HG03060 (cell line): Measurements from ENCODE around the gene DDIT4.
"Not testable (repeated sequence)": the region's sequence is repeated elsewhere in the genome, so short reads cannot be mapped to it uniquely, and the experiment has no call there.

Source experiments
- ATAC-seq: cut with Tn5 transposase; IDR thresholded peaks from one replicate; pipeline ENCODE4 v1.9.1; 2021; ENCODE audit warnings: low read depth, moderate number of reproducible peaks; ENCODE audit not compliant: unreplicated experiment

DDIT4 gene

DNA sequence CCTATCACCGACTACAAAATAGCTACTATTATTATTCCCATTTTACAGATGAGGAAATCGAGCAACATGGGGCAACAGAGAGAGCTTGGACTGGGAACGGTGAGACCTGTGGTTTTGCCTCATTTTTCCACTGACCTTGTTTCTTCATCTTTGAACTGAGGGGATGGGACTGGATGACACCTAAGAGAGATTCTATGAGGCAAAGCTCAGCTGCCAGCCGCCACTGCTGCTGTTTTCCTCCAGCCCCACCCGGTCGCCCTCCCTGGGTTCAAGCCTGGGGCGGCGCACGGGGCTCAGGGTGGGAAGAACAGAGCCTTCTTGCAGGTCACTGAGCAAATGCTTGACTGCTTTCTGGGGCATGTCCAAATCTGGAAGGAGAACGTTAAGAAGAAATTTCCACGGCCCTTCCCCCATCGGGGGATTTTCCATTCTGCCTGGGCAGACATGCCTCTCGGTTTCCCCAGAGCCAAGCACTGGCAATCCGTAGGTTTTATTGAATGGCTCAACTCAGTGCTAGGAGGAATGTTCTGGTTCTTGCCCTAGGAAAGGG lies 12.3 kb downstream of the DDIT4 start:
- ATAC-seq: no peak

DNA sequence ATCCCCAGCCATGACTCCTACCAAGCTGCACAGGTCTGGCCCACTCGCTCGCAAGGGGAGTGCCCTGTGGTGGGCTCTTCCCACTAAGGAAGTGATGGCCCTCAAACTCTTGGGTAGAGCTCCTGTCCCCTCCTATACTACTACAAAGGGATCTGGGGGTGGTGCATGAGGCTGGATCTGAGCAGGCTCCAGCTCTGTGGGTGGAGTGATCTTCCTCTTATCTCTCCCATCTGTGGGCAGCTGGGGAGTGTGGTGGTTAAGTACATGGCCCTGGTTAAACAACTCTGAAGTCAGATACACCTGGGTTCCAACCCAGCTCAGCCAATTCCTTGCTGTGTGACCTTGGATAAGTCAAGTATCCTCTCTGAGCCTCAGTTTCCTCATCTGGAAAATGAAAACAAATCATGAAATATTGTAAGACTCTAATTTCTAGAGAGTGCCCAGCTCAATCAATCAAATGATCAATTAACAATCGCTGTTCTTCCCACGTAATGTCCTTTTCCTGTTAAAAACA lies 17.4 kb downstream of the DDIT4 start:
- no peak for ATAC-seq

DNA sequence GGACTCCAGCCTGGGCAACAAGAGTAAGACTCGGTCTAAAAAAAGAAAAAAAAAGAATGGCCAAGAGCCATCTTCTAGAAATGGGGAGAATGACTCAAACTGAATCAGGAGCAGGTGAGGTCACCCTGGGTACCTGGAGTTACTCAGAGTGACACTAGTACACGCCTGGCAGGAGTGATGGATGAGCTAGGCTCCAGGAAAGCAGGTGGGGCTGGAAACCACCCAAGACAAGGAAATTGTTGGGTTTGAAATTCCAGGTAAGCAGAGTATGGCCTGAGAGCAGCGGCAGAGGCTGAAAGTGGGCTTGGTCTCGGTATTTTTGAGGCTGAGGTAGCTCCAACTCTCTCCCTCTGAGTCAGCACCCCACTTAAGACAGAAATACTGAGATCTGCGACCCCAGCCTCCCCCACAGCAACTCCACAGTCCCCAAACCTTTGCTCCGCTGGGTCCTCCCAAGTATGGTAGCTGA lies 18.5 kb downstream of the DDIT4 start:
- no peak for ATAC-seq

DNA sequence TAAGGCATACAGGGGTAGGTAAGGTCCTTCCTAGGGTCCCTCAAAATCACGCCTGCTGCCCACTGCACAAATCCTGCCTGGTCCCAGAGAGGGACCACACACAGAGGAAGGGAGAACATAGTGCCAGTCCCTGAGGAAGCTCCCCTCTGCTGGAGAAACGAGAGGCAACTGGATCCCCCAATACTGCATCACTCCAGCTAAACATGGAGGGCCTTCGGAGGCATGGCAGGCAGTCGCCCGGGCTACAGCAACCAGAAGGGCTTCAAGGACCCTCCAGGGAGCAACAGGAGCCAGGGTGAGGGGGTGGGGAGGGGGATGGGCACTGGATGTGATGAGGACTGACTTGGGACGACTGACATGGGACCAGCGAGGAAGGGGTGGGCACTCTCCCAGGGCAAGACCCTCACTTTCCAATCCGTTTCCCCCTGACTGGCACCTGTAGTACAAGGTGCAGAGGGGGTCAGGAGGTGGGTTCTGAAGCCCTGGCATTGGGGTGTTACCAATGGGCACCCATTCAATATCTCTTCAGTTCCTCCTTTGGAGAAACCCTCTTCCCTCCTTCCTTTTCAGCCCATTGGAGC lies 21.7 kb downstream of the DDIT4 start:
- no peak for ATAC-seq

DNA sequence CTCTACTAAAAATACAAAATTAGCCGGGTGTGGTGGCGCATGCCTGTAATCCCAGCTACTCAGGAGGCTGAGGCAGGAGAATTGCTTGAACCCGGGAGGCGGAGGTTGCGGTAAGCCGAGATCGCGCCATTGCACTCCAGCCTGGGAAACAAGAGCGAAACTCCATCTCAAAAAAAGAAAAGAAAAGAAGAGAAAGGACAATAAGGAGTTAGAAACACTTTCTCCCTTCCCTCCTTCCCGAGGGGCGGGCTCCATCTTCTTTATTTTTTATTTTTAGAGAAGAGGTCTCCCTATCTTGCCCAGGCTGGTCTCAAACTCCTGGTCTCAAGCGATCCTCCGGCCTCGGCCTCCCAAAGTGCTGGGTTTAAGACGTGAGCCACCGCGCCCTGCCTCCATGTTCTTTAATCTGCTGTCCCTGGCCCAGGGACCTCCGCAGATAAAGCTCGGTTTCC lies 23.1 kb downstream of the DDIT4 start:
- ATAC-seq: not testable (repeated sequence)

DNA sequence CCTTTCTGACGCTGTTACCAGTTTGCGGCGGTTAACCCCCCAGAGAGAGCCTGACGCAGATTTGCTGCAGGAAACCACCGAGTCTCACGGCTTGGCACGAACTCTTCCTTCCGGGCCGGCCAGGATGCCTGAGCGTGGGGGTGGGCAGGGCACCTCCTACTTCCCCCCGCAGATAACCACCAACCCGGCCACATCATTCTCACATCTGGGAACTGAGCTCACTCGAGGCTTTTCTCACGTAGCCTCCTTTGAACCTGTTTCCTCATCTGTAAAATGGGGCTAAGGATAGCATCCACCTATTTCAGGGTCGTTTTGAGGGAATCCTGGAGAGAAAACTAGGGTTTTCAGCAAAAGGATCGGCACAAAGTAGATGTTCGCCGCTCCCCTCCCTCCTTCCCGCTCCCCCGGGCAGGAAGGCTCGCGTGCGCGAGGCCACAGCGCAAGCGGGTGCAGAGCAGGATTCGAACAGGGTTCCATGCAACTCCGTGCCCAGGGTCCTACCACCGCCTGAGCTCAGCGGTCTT lies 23.6 kb downstream of the DDIT4 start:
- ATAC-seq: peak; percentile 44

DNA sequence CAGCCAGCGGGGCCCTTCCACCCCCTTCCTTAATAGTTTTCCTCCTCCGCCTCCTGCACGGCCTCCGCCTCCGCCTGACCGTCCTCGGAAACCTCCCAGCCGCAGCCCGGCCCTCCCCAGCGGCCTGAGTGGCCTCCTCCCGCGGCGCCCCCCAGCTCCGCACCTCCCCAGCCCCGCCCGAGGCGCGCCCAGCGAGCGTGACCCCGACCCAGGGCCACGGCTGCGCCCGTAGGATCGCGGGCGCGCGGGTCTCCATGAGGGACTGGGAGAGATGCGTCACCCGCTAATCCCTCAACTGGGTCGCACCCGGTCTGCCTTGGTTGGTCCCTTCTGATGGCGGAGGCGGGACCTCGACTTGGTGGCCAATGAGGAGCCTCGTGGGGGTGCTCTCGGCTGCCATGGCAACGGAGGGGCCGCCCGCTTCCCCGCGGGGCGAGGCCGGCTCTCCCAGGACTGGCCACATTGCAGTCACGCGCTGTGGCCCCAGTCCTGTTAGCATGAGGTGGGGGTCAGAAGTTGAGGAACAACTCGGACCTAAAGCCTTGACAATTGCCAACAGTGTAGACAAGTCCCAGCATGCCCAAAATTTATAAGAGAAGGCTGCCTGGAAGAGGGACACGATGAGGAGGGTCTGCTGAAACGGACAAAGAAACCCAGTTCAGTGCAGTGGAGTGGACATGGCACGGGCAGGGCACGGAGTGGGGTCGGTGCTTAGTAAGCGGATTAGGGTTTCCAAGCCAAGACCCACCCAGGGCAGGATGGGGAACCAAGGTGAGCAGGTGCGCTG lies 24.3 kb downstream of the DDIT4 start:
- peak; percentile 47 for ATAC-seq

DNA sequence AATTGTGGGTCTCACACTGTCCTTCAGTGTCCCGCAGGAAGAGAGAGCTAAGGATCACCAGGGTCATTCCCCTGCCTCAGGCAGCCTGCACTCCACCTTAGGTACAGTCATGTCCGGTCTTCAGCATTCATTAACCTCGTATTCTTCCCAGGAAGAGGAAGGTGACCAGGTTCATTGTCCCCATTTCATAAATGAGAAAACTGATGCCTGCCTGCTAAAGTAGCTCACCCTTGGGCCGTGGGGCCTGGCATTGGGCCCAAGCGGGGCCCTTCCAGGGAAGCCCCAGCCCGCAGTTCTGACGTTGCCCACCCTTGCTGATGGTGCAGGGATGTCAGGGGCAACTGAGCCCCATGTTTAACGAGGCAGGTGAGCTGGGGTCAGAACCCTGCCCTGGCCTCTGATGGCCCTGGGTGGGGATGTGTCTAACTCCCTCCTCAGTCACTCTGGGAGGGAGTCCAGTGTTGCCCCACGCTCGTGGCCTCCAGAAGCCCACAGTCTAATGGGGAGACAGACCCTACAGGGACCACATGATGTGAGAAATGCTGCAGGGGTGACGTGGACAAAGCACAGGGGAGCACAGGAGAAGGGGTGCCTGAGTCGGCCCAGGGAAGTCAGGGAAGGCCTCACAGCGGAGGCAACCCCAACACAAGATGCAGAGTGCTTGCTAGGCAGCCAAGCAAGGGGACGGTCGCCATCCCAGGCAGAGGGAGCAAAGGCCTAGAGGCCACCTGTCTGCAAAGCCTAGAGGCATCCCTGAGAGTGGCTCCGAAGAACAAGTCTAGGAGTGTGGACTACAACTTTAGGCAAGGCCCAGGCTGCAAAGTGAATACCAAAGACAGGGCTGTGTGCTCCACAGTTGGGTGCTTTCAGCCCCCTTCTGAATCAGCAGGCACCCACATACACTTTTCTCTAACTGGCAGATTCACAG lies 25.1 kb downstream of the DDIT4 start:
- no peak for ATAC-seq

DNA sequence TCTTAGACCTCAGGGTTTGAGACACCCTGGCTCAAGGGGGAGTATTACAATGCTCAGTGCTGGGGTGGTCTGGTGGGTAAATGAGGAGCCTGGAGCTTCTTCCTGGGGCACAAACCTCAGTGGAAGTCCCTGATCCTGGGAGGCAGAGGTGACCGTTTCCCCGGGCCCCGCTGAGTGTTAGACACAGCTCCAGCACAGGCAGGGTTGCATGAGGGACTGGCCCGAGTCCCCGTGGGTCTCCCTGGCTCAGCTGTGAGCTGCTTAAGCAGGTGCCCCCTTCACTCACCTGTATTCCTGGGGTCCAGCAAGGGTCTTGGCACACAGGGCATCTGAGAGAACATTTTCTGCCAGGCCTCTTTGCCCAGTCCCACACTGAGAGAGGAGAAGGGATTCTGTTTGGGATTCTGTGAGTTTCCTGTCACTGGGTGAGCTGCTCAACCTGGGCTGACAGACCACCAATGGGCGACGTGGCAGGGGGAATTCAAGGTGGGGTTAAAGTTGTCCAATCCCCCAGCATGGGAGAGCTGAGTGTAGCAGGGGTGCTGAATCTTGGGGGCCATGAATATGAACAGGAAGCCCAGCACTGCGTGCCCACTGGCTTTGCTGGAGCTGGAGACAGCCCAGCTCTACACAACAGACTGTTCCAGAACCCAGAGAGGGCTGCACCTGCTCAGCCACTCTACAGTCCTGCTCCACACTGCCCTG lies 29.9 kb downstream of the DDIT4 start:
- ATAC-seq: no peak

DNA sequence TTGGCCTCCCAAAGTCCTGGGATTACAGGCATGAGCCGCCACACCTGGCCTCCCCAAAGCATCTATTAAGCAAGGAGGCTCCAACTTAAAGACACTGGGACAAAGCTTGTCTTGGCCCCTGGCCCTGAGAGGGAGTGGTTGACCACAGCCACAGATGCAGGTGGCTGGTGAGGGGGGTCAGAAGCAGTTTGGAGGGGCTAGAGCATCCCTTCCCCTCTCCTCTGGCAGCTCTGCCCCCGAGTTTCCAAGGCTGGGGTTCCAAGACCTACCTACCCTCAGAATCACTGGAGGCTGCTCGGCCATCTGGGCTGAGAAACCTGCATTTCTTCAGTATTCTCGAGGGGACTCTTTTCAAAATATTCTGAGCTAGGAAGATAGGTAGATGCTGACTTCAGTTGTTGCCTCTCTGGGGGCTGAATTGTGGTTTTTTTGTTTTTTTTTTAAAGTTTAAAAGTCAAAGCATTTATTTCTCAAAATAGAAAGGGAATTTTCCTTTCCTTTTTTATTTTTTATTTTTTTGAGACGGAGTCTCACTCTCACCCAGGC lies 32.6 kb downstream of the DDIT4 start:
- no peak for ATAC-seq

DNA sequence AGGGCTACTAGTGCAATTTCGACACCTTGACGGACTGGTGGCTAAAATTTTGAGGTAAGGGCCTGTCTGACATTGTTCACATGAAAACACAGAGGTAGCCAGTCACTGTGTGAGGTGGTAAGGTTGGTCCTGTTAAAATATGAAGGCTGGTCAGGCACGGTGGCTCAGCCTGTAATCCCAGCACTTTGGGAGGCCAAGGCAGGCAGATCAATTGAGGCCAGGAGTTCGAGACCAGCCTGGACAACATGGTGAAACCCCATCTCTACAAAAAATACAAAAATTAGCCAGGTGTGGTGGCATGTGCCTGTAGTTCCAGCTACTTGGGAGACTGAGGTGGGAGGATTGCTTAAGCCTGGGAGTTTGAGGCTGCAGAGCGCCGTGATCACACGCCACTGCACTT lies 34.0 kb downstream of the DDIT4 start:
- not testable (repeated sequence) for ATAC-seq

DNA sequence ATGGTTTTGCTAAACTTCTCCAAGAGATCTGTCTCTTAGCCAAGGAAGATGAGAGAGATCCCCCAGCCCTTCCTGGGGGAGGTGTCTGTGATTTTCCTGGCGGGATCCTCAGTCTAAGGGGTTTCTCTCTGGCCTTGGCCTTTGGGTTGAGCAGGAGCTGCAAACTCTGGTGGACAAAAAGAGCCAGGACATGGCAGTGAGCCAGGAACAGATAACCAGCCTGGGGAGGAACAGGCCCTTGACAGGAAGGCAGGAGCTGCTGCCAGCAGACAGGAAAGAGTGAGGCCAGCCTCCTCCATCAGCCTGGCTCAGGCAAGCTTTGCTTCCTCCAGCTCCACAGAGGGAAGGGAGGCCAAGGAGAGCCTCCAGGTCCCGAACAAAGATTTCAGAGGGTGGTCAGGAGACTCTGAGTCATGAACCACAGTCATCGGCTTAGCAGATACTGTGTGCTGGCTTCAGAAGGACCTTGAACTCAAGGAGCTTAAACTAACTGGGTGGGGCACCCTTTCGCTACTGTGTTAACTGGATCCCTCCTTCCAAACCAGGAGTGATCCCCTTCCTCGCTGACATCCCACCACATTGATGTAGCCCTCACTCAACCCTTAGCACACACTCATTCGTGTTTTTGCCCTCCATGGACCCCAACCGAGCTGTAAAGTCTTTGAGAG lies 34.7 kb downstream of the DDIT4 start:
- no peak for ATAC-seq

DNA sequence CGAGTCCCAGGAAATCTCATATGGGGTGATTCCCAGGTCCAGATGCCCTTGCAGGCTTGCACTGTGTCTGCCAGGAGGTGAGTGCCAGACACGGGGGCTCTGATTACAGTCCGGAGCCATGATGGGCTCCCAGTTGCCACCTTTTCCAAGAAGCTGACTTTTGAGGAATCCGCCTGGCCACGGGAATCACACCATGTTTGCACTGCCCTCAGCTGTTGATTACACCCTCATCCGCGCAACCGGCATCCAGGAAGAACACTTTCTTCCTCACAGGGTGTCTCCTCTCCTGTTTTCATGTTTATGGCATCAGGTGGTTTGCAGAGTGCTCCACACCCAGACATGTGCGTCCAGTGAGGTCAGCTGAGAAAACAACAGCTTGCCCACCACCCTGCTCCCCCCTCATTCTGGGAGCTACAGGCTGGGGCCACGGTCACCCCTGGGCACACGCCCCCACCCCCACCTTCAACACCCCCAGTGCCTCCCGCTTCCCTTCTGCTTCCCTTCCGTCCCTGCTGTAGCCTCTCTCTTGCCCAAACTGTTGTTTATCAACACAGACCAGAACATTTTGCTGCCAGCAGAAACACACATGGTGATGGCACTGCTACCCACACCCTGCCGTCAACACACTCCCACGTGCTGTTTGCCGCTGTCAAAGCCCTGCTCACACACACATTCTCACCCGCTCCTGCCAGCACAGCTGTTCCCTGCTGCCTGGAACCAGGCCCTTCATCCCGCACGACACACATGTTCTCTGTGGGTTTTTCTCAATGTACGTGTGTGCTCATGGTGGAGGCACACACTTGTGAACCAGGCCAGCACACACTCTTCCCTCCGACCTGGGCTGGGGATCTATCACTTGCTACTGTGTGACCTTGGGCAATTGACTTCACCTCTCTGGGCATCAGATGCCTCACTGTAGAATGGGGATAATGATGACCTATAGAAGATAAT lies 35.8 kb downstream of the DDIT4 start:
- no peak for ATAC-seq

DNA sequence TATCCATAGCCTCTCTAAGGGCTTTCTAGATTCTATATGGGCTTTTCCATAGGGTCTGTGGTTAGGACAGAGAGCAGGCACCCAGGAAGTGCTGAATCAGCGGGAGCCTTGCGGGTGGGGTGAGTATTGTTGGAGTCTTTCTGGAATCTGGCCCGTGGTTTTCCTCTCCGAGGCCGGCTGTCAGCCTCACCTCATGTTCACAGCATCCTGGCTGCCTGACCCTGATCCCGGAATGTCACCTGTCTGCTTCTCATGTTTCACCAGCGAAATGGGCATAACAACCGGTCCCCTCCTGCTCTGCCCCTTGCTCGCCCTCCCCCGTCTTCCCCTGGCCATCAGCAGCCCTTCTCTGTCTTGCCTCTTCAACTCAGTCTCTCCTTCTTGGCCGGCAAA lies 36.5 kb downstream of the DDIT4 start:
- ATAC-seq: no peak

DNA sequence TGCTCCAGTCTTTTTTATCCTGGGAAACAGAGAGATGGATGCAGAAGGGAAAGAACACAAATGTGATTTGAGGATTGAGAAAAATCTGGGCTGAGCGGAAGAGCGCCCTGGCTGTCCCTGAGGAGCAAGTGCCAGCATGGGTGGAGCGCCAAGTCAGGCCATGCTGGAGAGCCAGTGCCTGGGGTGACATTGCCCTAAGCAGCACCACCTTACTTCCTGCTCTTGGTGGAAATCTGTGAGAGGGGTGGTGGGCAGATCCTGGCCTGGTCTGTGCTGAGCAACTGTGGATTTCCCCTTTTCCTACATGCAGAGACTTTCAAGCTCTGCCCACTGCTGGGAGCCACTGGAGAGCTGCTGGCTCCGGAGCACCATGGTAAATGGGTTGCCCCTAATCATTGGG lies 36.9 kb downstream of the DDIT4 start:
- ATAC-seq: no peak

DNA sequence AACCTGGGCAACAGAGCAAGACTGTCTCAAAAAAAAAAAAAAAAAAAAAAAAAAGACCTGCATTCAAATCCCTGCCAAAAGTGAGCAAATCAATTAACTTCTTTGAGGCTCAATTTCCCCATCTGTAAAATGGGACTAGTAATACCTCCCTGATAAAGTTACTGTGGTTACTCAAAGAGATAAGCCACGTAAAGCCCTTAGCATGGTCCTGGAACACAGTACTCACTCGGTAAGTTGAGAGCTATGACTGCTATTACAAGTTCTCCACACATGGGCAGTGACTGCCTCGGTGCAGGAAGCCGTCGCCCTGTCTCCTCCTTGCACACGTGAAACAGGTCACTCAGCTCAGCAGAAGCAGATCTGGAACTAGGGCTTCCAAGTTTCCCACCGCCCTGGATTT lies 37.9 kb downstream of the DDIT4 start:
- ATAC-seq: no peak

DNA sequence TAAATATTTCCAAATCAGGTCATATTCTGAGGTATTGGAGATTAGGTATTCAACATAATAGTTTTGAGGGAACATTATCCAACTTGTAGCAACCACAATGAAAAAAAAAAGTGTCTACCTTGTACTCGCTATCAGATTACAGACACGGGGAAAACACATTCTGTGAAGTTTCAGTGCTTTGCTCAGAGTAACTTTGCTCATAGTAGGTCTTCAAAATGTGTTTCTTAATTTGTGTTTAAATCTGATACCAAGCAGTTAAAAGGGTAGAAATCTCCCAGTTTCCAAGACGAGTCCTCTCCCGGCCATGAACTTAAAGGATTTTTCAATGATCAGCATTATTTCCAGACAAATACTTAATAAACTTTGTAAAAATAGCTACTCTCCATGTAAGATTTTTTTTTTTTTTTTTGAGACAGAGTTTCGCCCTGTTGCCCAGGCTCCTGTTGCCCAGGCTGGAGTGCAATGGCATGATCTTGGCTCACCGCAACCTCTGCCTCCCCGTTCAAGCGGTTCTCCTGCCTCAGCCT lies 39.2 kb downstream of the DDIT4 start:
- no peak for ATAC-seq

DNA sequence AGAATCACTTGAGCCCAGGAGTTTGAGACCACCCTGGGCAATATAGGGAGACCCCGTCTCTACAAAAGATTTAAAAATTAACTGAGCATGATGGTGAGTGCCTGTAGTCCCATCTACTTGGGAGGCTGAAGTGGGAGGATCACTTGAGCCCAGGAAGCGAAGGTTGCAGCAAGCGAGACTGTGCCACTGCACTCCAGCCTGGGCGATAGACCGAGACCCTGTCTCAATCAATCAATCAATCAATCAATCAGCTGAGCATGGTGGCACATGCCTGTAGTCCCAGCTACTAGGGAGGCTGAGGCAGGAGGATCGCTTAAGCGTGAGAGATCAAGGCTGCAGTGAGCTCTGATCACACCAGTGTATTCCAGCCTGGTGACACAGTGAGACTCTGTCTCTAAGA lies 40.5 kb downstream of the DDIT4 start:
- no peak for ATAC-seq
